ENCODE measurements around the gene STAU1.
"Not testable (repeated sequence)": the region's sequence is repeated elsewhere in the genome, so short reads cannot be mapped to it uniquely, and the experiment has no call there.

STAU1 gene

DNA sequence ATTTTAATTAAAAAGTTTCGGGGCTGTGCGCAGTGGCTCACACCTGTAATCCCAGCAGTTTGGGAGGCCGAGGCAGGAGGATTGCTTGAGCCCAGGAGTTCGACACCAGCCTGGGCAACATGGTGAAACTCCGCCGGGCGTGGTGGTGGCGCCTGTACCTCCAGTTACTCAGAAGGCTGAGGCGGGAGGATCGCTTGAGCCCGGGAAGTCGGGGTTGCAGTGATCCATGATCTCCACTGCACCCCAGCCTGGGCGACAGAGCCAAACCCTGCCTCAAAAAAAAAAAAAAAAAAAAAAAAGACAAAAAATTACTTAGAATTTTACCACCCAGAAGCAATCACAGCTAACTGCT is 30.6 kb upstream of the STAU1 start:
- H3K4me3 Mint-ChIP-seq; ATAC-seq (ENCODE audit: low read depth); H3K36me3 Mint-ChIP-seq; H3K27me3 Mint-ChIP-seq; DNase-seq (ENCODE audit: low spot score in 2 of 2); H3K9me3 Mint-ChIP-seq: not testable (repeated sequence)
- Mint-ChIP-seq H3K4me1 (peaks cover 14% of the 10 kb centered on the region), H3K27ac (peak overlapping the region; percentile 99)

DNA sequence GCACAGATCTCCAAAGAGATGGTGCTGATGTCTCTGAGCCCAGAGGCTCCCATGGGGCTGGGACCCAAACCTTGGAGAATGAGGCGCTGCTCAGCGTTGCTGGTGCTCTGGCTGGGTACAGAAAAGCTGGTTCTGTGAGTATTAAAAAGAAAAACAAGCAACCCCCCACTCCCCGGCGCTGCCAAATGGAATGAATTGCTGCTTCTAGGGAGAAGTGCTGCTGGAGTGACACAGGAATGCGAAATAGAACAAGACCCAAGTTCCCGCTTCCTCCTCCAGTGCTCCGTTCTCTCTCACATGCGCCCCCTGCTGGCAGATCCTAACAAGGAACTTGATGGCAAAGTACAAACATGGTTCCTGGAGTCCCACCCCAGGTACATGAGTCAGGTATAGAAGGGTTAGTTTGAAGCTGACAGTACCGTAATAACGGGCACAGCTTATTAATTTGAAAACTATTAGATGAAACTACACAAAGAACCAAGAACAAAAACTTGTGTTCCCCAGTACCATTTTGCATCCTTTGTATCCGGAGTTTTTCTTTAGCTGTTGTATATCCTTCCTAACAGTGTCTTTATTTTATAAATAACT is 29.0 kb upstream of the STAU1 start:
- Mint-ChIP-seq H3K9me3 (no peaks in the 10 kb centered on the region), H3K4me3 (no peak overlapping the region), H3K27ac (no peak overlapping the region), H3K27me3 (no peaks in the 10 kb centered on the region), H3K36me3 (peaks cover 5% of the 10 kb centered on the region), H3K4me1 (peaks cover 14% of the 10 kb centered on the region)
- ATAC-seq (ENCODE audit: low read depth), result peak; percentile 25
- peak; percentile 89 to 94 for DNase-seq (ENCODE audit: low spot score in 2 of 2)

DNA sequence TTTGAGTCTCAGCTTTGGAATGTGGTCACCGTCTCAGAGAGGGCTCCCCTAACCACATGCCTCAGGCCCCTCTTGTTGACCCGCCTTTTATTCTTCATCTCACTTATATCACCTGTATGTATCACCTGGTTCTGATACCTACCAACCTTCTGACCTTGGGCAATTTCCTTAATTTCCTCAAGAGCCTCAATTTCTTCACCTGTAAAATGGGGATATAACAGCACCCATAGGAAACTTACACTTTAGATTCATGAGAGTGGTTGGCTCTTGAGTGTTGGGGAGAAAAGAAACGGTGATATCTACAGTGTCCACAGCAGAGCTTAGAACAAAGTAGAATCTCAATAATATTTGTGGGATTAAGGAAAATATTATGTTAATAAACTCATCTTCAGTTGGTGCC is 27.1 kb upstream of the STAU1 start:
- peaks cover 3% of the 10 kb centered on the region for H3K36me3 Mint-ChIP-seq
- H3K4me3 Mint-ChIP-seq, result no peak overlapping the region
- H3K27ac Mint-ChIP-seq, result no peak overlapping the region
- DNase-seq (ENCODE audit: low spot score in 2 of 2) (no peak), ATAC-seq (ENCODE audit: low read depth) (no peak)
- peaks cover 9% of the 10 kb centered on the region for H3K4me1 Mint-ChIP-seq
- no peaks in the 10 kb centered on the region for H3K27me3 Mint-ChIP-seq
- H3K9me3 Mint-ChIP-seq, result peaks cover 3% of the 10 kb centered on the region

DNA sequence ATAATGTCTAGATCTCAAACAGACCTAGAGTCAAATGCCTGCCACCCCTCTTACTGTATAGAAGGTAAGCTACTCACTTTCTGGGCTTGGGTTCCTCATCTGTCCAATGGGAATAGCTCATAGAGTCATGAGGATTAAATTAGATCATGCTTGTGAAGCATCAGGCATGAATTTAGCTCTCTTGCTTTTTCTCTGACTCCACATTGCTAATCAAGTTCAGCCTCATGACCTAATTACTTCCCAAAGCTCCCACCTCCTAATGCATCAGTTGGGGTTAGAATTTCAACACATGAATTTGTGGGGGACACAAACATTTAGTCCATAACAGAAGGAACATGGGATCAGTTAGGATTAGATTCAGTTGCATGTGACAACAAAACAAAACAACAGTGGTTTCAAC is 26.4 kb upstream of the STAU1 start:
- ATAC-seq (ENCODE audit: low read depth) (no peak), DNase-seq (ENCODE audit: low spot score in 2 of 2) (no peak)
- Mint-ChIP-seq H3K36me3 (peaks cover 3% of the 10 kb centered on the region), H3K9me3 (peaks cover 3% of the 10 kb centered on the region), H3K27me3 (no peaks in the 10 kb centered on the region), H3K27ac (no peak overlapping the region), H3K4me1 (peaks cover 3% of the 10 kb centered on the region), H3K4me3 (no peak overlapping the region)

DNA sequence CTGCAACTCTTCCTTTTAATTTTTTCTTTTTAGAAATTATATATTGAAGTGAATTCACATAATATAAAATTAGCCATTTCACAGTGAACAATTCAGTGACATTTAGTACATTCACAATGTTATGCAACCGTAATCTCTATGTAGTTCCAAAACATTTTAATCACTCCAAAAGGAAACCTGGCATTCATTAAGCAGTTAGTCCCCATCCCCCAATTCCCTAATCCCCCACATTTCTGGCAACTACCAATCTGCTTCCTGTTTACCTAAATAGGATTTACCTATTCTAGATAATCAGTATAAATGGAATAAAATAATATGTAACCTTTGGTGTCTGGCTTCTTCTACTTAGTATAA is 22.6 kb upstream of the STAU1 start:
- no peaks in the 10 kb centered on the region for H3K4me1 Mint-ChIP-seq
- ATAC-seq (ENCODE audit: low read depth), result no peak
- peaks cover 3% of the 10 kb centered on the region for H3K36me3 Mint-ChIP-seq
- H3K9me3 Mint-ChIP-seq, result peaks cover 3% of the 10 kb centered on the region
- H3K4me3 Mint-ChIP-seq, result no peak overlapping the region
- H3K27me3 Mint-ChIP-seq, result no peaks in the 10 kb centered on the region
- no peak for DNase-seq (ENCODE audit: low spot score in 2 of 2)
- H3K27ac Mint-ChIP-seq, result no peak overlapping the region

DNA sequence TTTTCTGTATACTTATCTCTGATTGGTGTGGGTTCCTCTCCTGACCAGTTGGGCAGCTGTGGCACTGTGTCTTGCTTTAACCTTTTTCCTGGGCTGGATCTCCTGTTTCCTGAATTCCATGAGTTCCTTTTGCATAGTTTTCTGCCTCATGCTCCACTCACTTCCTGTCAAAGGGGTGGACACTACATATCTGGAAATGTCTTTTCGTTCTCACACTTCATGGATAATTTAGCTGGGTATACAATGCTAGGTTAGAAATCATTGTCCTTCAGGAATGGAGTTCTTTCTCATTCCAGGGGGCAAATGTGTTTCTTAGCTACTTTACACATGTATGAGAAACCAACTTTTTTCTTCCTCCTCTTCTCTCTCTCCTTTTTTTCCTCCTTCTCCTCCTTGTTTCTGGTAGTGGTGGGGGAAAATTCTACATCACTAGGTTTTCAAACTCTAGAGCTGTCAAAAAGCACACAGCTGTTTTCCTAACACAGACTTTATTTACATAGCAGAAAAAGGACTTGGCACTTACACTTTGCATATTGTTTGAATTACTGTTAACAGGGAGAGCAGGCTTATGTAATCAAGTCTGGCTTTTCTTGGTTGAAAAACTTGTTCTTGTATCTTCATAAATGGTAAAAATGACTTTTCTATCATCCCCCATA is 22.1 kb upstream of the STAU1 start:
- ATAC-seq (ENCODE audit: low read depth) (no peak), DNase-seq (ENCODE audit: low spot score in 2 of 2) (no peak)
- Mint-ChIP-seq H3K27me3 (no peaks in the 10 kb centered on the region), H3K36me3 (peaks cover 3% of the 10 kb centered on the region), H3K27ac (no peak overlapping the region), H3K4me1 (no peaks in the 10 kb centered on the region), H3K4me3 (no peak overlapping the region), H3K9me3 (peaks cover 3% of the 10 kb centered on the region)

DNA sequence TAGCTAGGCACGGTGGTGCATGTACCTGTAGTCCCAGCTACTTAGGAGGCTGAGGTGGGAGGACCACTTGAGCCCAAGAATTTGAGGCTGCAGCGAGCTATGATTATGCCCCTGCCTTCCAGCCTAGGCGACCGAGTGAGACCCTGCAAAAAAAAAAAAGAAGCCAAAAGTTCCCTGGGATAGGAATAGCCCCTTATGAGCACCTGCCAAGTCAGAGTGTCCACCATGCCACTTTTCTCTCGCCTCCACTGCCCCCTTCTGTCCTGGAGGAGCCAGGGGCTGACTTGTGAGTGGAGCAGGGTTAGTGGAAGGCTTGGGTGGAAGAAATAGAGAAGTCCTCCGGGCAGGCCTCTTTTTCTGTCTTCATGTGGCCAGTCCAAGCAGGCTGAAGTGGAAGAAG is 18.9 kb upstream of the STAU1 start:
- no peak for ATAC-seq (ENCODE audit: low read depth)
- H3K27me3 Mint-ChIP-seq, result no peaks in the 10 kb centered on the region
- no peak overlapping the region for H3K4me3 Mint-ChIP-seq
- H3K4me1 Mint-ChIP-seq, result no peaks in the 10 kb centered on the region
- DNase-seq (ENCODE audit: low spot score in 2 of 2), result no peak
- H3K9me3 Mint-ChIP-seq, result peaks cover 3% of the 10 kb centered on the region
- no peak overlapping the region for H3K27ac Mint-ChIP-seq
- peaks cover 3% of the 10 kb centered on the region for H3K36me3 Mint-ChIP-seq

DNA sequence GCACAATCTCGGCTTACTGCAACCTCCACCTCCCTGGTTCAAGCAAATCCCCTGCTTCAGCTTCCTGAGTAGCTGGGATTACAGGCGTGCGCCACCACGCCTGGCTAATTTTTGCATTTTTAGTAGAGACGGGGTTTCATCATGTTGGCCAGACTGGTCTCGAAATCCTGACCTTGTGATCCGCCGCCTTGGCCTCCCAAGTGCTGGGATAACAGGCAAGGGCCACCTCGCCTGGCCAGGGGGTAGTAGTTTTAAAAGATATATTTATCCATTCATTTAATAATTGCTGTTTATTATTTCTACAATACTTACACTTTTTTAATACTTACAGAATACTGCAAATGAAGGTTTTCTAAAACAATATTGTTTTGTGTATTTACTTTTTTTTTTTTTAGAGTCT is 15.6 kb upstream of the STAU1 start:
- no peak for DNase-seq (ENCODE audit: low spot score in 2 of 2)
- ATAC-seq (ENCODE audit: low read depth), result no peak
- H3K9me3 Mint-ChIP-seq, result peaks cover 4% of the 10 kb centered on the region
- no peaks in the 10 kb centered on the region for H3K36me3 Mint-ChIP-seq
- H3K27ac Mint-ChIP-seq, result no peak overlapping the region
- H3K4me1 Mint-ChIP-seq, result no peaks in the 10 kb centered on the region
- no peak overlapping the region for H3K4me3 Mint-ChIP-seq
- no peaks in the 10 kb centered on the region for H3K27me3 Mint-ChIP-seq

DNA sequence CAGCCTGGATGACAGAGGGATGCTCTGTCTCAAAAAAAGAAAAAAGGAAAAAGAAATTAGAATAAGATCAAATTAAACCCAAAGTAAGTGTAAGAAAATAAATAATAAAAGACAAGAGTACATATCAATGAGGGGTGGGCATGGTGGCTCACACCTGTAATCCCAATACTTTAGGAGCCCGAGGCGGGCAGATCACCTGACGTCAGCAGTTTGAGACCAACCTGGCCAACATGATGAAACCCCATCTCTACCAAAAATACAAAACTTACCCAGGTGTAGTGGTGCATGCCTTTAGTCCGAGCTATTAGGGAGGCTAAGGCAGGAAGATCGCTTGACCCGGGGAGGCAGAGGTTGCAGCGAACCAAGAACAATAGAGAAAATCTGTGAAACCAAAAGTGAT is 14.9 kb upstream of the STAU1 start:
- H3K4me1 Mint-ChIP-seq, result no peaks in the 10 kb centered on the region
- H3K27ac Mint-ChIP-seq, result no peak overlapping the region
- no peaks in the 10 kb centered on the region for H3K27me3 Mint-ChIP-seq
- H3K4me3 Mint-ChIP-seq, result no peak overlapping the region
- ATAC-seq (ENCODE audit: low read depth) (no peak), DNase-seq (ENCODE audit: low spot score in 2 of 2) (no peak)
- peaks cover 4% of the 10 kb centered on the region for H3K9me3 Mint-ChIP-seq
- no peaks in the 10 kb centered on the region for H3K36me3 Mint-ChIP-seq

DNA sequence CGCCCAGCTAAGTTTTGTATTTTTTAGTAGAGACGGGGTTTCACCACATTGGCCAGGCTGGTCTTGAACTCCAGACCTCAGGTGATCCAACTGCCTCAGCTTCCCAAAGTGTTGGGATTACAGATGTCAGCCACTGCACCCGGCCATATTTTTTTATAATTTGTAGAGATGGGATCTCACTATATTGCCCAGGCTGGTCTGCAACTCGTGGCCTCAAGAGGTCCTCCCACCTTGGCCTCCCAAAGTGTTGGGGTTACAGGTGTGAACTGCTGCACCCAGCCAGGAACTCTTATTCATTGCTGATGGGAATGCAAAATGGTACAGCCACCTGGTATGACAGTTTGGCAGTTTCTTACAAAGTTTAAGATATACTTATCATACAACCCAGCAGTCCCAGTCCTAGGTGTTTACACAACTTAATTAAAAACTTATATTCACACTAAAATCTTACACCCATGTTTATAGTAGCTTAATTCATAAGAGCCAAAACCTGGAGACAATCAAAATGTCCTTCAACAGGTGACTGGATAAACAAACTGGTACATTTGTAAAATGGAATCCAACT is 11.7 kb upstream of the STAU1 start:
- Mint-ChIP-seq H3K9me3 (peaks cover 4% of the 10 kb centered on the region), H3K27me3 (no peaks in the 10 kb centered on the region), H3K36me3 (no peaks in the 10 kb centered on the region), H3K4me3 (no peak overlapping the region), H3K4me1 (no peaks in the 10 kb centered on the region), H3K27ac (no peak overlapping the region)
- DNase-seq (ENCODE audit: low spot score in 2 of 2), result no peak
- no peak for ATAC-seq (ENCODE audit: low read depth)

DNA sequence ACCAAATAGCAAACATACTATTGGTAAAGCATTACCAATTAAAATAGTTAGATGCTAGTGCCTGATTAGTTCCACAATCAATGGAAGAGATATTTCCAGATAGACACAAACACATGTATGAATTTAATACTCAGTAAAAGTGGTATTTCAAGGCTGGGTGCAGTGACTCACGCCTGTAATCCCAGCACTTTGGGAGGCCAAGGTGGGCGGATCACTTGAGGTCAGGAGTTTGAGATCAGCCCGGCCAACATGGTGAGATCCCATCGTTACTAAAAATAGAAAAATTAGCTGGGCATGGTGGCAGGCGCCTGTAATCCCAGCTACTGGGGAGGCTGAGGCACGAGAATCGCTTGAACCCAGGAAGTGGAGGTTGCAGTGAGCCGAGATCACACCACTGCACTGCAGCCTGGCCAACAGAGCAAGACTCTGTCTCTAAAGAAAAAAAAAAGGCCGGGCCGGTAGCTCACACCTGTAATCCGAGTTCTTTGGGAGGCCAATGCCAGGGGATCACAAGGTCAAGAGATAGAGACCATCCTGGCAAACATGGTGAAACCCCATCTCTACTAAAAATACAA is 4.9 kb upstream of the STAU1 start:
- not testable (repeated sequence) for H3K27me3 Mint-ChIP-seq; H3K27ac Mint-ChIP-seq; H3K36me3 Mint-ChIP-seq; DNase-seq (ENCODE audit: low spot score in 2 of 2); H3K4me1 Mint-ChIP-seq; H3K4me3 Mint-ChIP-seq; H3K9me3 Mint-ChIP-seq; ATAC-seq (ENCODE audit: low read depth)

DNA sequence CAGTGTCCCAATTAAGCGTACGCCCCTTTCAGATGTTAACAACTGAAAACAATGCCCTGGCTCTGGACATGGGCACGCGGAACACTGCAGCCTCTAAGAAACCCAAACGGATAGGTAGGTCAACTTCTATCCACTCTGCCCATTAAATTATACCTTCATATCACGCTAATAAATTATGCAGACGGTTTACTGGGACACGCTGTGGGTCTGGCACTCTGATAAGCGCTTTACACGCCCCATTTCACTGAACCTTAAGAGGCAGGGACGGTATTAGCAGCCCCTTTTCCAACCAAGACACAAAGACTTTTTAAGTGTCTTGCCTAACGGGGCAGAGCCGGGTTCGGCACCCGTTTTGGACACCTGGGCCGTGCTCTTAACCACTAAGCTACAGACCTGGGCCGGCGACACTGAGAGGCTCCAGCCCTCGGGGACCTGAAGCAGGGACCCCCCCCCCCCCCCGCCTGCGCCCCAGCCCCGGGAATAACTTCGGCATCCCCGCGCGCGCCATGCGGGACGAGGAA is 744 bp downstream of the STAU1 start:
- DNase-seq (ENCODE audit: low spot score in 2 of 2), result peak in 1 of 2 donors; percentile 25
- H3K27ac Mint-ChIP-seq, result peak overlapping the region; percentile 76
- peak overlapping the region; percentile 91 for H3K4me3 Mint-ChIP-seq
- no peaks in the 10 kb centered on the region for H3K9me3 Mint-ChIP-seq
- no peak for ATAC-seq (ENCODE audit: low read depth)
- H3K27me3 Mint-ChIP-seq, result no peaks in the 10 kb centered on the region
- H3K36me3 Mint-ChIP-seq, result no peaks in the 10 kb centered on the region
- peaks cover 28% of the 10 kb centered on the region for H3K4me1 Mint-ChIP-seq

DNA sequence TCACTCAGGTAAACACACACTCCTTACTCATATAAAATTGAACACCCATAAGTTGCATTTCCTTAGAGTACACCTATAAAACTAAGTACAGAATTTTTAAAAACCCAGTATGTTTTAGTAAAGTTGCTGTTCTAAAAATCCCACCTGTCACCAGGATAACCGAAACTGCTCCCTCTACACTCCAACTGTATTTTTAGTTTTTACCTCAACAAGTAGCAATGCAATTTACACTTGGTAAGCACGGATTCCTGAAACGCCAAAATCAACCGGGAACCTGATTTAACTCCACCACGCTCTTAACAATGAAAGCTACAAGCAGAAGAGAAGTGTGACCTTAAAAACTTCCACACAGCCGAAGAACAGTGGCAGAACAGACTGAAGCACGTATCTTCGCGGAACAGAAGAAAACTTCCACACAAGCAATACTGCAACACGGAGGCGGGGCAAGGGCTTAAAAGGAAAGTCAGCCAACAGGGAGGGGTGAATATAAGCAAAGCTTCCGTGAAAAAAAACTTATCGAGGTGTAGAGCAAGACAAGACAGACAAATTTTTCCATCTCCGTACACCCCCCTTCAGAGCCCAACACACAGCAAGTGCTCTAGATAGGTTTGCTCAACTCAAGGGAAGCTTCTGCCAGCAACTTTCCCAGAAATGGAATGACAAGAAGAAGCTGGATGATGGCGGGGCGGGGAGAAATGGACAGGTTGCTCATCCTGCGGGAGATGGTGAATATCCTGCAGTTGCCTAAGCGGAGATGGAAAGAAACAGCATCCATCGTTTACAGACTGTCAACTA is 1.4 kb downstream of the STAU1 start:
- Mint-ChIP-seq H3K4me1 (peaks cover 28% of the 10 kb centered on the region), H3K27ac (peak overlapping the region; percentile 76), H3K27me3 (no peaks in the 10 kb centered on the region), H3K9me3 (no peaks in the 10 kb centered on the region), H3K4me3 (peak overlapping the region; percentile 91), H3K36me3 (no peaks in the 10 kb centered on the region)
- DNase-seq (ENCODE audit: low spot score in 2 of 2), result peak; percentile 7 to 19
- ATAC-seq (ENCODE audit: low read depth), result no peak

Measured in memory B cell (primary cell).